GM18508 (cell line): ENCODE measurements around the gene ECT2L.

Source experiments
- ATAC-seq: cut with Tn5 transposase; IDR thresholded peaks from one replicate; pipeline ENCODE4 v1.9.1; 2021; ENCODE audit warnings: moderate number of reproducible peaks; ENCODE audit not compliant: insufficient read depth, unreplicated experiment

ECT2L gene

DNA sequence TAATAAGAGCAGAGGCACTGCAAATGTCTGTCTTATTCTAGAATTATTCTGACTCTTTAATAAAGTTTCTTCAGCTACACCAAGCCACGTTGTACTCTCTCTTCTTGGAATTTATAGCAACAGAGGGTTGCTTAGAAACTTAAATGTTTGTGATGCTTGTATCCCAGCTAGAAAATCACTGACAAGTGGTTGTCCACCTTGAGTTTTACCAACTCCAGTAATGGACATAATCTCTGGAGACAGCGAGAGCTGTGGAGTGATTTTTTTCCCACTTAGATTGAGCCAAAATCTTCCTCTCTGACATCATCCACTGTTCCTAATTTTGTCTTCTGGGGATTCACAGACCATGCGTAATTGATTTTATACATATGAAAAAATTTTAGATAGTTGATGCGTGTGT, 8.0 kb downstream of the ECT2L start:
- no peak for ATAC-seq

DNA sequence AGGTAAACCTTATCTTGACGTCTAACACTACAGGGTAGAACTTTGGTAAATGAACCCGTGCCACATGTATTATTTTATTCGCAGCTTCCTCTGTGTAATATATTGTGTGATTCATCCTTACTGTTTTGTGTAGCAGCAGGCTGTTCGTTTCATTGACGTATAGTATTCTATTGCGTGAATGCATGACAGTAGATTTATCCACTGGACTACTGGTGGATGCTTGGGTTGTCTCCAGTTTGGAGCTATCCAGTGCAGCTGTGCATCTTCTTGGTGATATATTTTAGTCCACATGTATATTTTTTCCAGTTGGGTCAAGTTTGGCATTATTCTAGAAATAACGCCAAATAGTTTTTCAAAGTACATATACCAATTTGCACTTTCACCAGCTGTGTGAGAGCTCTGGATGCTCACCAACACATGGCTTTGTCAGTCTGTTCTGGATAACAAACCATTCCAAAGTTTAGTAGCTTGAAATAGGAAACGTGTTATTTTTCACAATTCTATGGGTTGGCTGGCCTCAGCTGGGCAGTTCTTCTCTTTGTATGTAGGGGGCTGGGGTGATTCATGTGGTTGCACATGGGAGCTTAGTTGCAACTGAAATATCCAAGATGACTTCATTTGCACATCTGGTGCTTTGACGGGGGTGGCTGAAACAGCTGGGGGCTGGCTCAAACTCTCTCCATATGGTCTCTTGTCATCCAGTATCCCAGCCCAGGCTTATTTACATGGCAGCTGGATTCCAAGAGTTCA, 9.3 kb downstream of the ECT2L start:
- no peak for ATAC-seq

GRCh38 chr6:138806889-138807288, 11.0 kb downstream of the ECT2L start:
- no peak for ATAC-seq

DNA sequence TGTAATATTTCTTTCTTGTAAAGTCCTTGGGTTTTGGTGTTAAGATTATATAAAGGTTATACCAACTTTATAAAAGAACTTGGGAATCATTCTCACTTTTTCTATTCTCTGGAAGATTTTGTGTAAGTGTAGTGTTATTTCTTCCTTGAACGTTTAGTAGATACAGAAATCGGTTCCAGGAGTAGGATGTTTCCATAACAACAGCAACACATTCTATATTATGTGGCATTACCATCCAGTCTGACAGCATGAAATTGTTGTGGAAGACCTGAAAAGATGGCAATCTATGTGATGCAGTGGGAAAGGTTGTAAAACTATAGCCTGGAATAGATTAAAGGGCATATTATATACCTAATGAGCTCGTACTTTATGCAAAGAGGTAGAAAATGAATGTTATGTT, 13.8 kb downstream of the ECT2L start:
- ATAC-seq = no peak

- ATAC-seq = no peak
Measured at GRCh38 chr6:138811866-138812265, 16.0 kb downstream of the ECT2L start.

- no peak for ATAC-seq
Measured at GRCh38 chr6:138814179-138814834, 18.4 kb downstream of the ECT2L start.

DNA sequence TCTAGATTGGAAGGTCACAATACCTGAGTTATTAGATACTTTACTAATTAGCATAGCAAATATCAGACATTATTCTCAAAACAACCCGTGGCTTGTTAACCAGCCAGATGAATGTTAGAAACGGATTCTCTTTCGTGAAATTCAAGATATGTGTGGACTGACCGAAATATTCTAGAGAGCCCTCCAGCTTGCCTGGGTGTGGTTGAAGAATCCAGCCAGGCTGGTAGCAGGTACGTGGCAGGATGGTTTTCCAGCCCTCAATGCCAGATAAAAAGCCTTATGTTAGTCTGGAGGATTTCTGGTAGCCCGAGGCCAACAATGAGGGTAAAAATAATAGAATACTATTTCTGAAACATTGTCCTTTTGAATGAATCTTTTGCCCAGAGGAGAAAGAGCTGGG, 19.3 kb downstream of the ECT2L start:
- ATAC-seq = no peak

DNA sequence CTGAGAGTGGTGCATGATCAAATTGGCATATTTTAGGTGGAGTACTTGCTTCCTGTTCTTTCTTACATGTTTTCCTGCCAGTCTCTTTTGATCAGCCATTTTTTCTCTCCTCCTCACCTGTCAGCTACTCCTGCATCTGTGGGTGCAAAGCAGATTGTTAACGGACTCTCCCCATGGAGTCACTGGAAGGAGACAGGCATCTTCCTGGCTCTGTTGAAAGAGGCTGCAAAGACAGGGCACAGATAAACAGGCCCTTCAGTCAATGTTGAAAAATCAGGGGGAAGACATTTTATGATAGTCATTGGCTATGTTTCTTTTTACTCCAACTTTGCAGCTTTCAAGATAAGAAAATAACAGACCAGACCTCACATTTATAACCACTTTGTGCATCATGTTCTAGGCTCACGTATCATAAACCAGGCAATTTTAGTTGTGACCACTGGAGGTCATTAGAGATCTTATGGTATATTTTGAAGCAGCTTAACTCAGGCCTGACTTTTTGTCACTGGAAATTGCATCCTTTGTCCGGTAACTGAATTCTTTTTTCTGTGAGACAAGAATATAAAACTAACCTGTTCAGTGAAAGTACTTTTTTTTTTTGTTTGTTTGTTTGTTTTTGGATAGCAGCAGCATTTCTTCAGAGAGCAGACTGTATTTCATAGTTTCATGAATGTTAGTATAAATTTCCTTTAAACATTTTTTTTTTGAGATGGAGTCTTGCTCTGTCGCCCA, 20.1 kb downstream of the ECT2L start:
- peak; percentile 67 for ATAC-seq

DNA sequence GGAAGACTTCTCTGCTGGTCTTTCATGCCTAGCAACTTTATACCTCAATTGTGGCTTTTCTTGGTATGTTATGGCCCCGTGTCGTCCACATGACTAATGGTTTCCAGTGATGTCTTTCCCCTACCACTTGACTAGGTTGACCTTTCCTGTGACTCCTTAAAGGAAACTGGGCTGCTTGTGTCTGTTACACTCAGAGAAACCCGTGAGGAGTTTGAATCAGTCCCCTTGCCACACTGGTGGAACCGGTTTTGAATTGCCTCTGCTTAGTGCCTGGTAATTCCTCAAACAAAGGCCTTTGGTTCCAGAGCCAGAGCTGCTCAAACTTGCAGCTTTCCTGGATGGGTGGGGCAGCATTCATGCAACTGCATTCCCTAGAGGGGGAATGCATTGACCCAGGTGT, 21.9 kb downstream of the ECT2L start:
- no peak for ATAC-seq

DNA sequence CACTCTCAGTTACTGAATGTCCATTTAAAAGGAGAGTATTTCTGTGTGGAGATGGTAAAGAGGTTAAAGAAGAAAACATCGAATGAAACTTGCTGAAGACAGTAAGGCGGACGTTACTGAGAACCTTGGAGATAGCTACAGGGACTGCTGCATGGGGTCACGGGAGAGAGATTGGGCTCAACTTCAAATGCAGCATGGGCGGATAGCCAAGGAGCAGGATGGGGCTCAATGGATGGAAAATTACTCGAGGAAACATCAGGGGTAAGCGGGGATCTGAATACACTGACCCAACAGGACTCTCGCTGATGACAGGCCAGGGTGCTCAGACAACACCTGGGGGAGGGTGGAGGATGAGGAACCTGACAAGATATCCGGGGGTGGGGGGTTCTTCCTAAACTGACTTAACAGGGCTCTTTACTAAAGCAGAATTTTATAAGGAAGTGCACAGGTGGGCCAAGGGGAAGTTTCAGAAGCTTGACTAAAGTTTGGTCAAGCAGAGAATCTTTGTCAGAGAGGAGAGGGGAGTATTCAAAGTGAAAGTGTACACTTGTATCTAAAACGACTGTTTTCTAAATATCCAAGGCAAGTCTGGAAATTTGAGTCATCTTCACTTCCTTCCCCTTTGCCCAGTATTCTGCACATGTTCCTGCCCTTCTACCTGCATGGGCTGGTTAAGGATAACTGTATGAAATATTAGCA, 22.8 kb downstream of the ECT2L start:
- ATAC-seq = peak; percentile 72

DNA sequence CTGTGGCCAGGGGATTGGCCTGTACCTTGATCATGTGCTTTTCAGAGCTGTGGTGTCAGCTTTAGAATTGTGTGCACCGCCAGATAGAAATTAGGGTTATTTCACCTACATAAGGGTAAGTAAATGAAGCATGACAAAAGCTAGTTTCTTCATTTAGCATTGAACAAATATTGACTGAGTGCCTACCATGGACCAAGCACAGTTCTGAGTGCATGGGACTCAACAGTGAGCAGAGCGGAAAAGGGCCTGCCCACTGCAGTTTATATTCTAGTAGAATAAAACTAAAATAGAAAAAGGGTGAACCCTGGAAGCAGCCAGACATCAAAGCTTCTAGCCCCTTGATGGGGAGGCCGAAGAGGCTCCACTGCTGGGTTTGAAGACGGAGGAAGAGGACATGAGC, 25.6 kb downstream of the ECT2L start:
- ATAC-seq = no peak

DNA sequence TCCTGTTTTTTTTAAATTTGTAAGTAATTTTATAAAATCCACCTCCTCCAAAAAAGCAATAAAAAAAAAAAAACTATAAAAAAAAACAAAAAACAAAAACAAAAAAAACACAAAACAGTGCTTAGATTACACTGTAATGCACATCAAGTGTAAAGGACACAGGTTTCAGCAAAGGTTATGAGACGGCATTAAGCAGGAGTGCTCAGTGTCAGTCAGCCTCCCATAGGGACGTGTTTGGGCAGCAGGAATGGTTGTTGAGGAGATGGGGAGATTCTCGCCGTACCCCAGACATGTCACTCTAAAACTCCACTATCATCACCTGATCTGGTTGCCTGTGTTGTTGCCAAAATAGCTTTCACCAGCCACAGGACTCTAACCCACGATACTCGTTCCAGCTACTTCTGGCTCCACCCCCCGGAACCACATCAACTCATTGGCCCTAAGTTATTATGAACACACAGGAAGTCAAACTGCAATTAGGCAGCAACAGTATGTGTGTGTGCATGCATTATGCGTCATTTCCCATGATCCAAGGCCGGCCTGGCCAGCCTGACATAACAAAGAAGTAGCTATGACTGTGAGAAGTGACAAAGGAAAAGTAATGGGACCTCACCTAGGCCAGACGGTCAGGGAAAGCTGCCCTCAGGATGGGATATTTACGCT, 28.7 kb downstream of the ECT2L start:
- no peak for ATAC-seq

DNA sequence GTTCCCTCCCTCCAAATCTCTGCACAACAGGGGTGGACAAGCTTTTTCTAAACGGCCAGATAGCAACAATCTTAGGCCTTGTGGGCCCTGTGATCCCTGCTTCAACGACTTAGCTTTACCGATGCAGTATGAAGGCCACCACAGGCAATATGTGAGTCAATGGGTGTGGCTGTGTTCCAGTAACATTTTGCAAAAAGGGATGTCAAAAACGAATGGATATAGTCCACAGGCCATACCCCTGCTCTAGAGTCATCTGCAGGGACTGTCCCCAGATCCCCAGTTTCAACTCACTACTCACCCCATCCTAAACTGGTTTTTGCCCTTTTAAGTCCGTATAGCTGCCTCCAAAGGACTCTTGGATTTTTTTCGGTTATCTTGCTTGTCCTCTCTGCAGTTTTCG, 34.4 kb downstream of the ECT2L start:
- ATAC-seq = no peak

DNA sequence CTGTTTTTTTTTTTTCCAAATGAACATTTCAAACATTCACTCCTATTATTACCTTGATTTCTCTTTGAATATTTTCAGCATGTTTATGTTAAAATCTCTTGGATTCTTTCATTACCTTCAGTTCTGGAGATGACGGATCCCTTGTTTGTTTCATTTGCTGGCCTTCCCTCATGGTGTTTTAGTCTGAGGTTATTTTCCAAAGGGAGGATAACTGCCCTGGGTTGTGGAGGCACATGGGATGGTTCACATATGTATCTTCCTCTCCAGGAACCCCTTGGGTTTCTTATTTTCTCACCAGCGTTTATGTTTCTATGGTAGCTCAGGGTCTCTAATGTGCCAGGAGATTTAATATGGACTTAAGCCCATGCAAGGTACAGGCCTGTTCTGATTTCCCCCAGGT, 36.3 kb downstream of the ECT2L start:
- ATAC-seq = no peak

- no peak for ATAC-seq
Measured at GRCh38 chr6:138833816-138834539, 38.1 kb downstream of the ECT2L start.

GRCh38 chr6:138837246-138837645, 41.4 kb downstream of the ECT2L start:
- ATAC-seq = no peak

DNA sequence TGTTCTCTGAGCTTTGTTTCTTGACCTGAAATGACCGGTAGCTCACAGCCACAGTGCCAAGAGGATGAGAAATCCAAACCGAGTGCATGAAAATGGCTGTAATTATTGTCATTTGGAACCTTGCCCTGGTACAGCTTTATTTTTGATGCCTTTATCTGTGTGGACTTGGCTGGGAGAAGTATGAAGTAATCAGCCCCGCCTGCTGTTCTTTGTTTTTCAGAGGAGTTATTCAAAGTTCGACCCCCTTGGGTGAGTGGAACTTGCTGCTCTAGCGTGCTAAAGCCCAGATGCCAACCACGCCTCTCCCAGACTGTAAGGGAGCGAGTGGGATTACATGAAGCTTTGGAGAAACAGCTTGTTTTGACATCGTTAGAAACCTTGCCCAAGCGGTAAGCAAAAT, 48.3 kb downstream of the ECT2L start:
- ATAC-seq = no peak

GRCh38 chr6:138847884-138848283, 52.0 kb downstream of the ECT2L start:
- no peak for ATAC-seq

DNA sequence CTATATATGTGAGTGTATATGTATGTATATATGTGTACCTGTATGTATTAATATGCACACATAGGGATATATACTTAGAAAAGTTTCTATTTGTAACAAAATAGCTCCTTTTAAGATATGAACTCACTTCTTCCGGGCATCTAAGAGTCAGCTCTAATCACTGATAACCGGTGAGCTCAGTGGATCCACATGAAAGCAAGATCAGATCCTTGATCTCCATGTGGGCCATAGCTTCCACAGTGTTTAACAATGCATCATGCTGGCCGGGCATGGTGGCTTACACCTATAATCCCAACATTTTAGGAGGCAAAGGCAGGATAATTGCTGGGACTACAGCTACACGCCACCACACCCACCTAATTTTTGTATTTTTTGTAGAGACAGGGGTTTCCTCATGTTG, 52.6 kb downstream of the ECT2L start:
- no peak for ATAC-seq

GRCh38 chr6:138849791-138850190, 53.9 kb downstream of the ECT2L start:
- no peak for ATAC-seq
